ENCODE measurements around the gene TRIM45. TPM values are rescaled to one million over a fixed set of nuclear protein-coding genes. Genes with fewer than 3 reads are reported as not detected.
"Not testable (repeated sequence)": the region's sequence is repeated elsewhere in the genome, so short reads cannot be mapped to it uniquely, and the experiment has no call there.

The TRIM45 gene
- total RNA-seq, 1 experiment from 2014 or later = 3.2 TPM

- intact Hi-C loops (cut with micrococcal nuclease; ENCODE audit: unreplicated experiment) = no loop called here
- H3K36me3 ChIP-seq (ENCODE audit: insufficient read depth, low read length, poor library complexity, severe bottlenecking) = no peaks in the 10 kb centered on the region
- CTCF ChIA-PET = no interaction called here
These were observed 40.3 kb upstream of the TRIM45 start for GRCh38 chr1:117161887-117162286.

GRCh38 chr1:117151305-117151704, 29.8 kb upstream of the TRIM45 start:
- H3K27ac ChIP-seq (ENCODE audit: low read depth, low read length, poor library complexity, severe bottlenecking); H3K9me3 ChIP-seq (ENCODE audit: low read depth, low read length, poor library complexity, severe bottlenecking); BruUV-seq (replicated peaks); H3K36me3 ChIP-seq (ENCODE audit: insufficient read depth, low read length, poor library complexity, severe bottlenecking); H3K27me3 ChIP-seq (replicated peaks; ENCODE audit: insufficient read depth, low read depth, low read length, poor library complexity); H3K4me3 ChIP-seq (ENCODE audit: low read depth, low read length, poor library complexity, severe bottlenecking); CTCF ChIA-PET; DNase-seq (ENCODE audit: low spot score); POLR2A ChIA-PET (ENCODE audit: low non-redundant PET); intact Hi-C loops (cut with micrococcal nuclease; ENCODE audit: unreplicated experiment): not testable (repeated sequence)
- H3K4me1 ChIP-seq (ENCODE audit: insufficient read depth, low read length, poor library complexity, severe bottlenecking) = peaks cover 27% of the 10 kb centered on the region

More at GRCh38 chr1:117161887-117162286, 40.3 kb upstream of the TRIM45 start:
- TF ChIP-seq, protein P1, sequence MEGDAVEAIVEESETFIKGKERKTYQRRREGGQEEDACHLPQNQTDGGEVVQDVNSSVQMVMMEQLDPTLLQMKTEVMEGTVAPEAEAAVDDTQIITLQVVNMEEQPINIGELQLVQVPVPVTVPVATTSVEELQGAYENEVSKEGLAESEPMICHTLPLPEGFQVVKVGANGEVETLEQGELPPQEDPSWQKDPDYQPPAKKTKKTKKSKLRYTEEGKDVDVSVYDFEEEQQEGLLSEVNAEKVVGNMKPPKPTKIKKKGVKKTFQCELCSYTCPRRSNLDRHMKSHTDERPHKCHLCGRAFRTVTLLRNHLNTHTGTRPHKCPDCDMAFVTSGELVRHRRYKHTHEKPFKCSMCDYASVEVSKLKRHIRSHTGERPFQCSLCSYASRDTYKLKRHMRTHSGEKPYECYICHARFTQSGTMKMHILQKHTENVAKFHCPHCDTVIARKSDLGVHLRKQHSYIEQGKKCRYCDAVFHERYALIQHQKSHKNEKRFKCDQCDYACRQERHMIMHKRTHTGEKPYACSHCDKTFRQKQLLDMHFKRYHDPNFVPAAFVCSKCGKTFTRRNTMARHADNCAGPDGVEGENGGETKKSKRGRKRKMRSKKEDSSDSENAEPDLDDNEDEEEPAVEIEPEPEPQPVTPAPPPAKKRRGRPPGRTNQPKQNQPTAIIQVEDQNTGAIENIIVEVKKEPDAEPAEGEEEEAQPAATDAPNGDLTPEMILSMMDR (conservative IDR thresholded peaks at IDR 0.05; ENCODE audit: low read depth, low read length) = no peak
- TF ChIP-seq EZH2 (IDR thresholded peaks at IDR 0.05; ENCODE audit: borderline replicate concordance, low read depth, low read length, poor library complexity, severe bottlenecking) = no peak
- no TSS peak for BruUV-seq (replicated peaks)
- no peaks in the 10 kb centered on the region for H3K27me3 ChIP-seq (replicated peaks; ENCODE audit: insufficient read depth, low read depth, low read length, poor library complexity)
- H3K27ac ChIP-seq (ENCODE audit: low read depth, low read length, poor library complexity, severe bottlenecking) = no peak overlapping the region
- no peak for DNase-seq (ENCODE audit: low spot score)
- POLR2A ChIA-PET (ENCODE audit: low non-redundant PET) = no interaction called here
- H3K9me3 ChIP-seq (ENCODE audit: low read depth, low read length, poor library complexity, severe bottlenecking) = no peaks in the 10 kb centered on the region
- no peaks in the 10 kb centered on the region for H3K4me1 ChIP-seq (ENCODE audit: insufficient read depth, low read length, poor library complexity, severe bottlenecking)
- H3K4me3 ChIP-seq (ENCODE audit: low read depth, low read length, poor library complexity, severe bottlenecking) = no peak overlapping the region

- DNase-seq (ENCODE audit: low spot score) = no peak
- BruUV-seq (replicated peaks) = no TSS peak
These were observed 28.8 kb upstream of the TRIM45 start for GRCh38 chr1:117150316-117150715.

More at GRCh38 chr1:117150316-117150715, 28.8 kb upstream of the TRIM45 start:
- intact Hi-C loops (cut with micrococcal nuclease; ENCODE audit: unreplicated experiment) = no loop called here
- Histone ChIP-seq H3K36me3 (ENCODE audit: insufficient read depth, low read length, poor library complexity, severe bottlenecking) (no peaks in the 10 kb centered on the region), H3K27ac (ENCODE audit: low read depth, low read length, poor library complexity, severe bottlenecking) (no peak overlapping the region), H3K4me3 (ENCODE audit: low read depth, low read length, poor library complexity, severe bottlenecking) (no peak overlapping the region), H3K9me3 (ENCODE audit: low read depth, low read length, poor library complexity, severe bottlenecking) (no peaks in the 10 kb centered on the region), H3K27me3 (replicated peaks; ENCODE audit: insufficient read depth, low read depth, low read length, poor library complexity) (no peaks in the 10 kb centered on the region), H3K4me1 (ENCODE audit: insufficient read depth, low read length, poor library complexity, severe bottlenecking) (peaks cover 31% of the 10 kb centered on the region)
- POLR2A ChIA-PET (ENCODE audit: low non-redundant PET) = no interaction called here
- CTCF ChIA-PET = no interaction called here
- TF ChIP-seq, protein P1 (conservative IDR thresholded peaks at IDR 0.05; ENCODE audit: low read depth, low read length) = no peak
- TF ChIP-seq EZH2 (IDR thresholded peaks at IDR 0.05; ENCODE audit: borderline replicate concordance, low read depth, low read length, poor library complexity, severe bottlenecking) = no peak
